ENCODE results near the gene LST1.
A peak's percentile ranks its signal among the peaks of the same experiment; 100 is the strongest.

GRCh38 chr6:31541658-31542521, 44.2 kb upstream of the LST1 start, which contains the start of gene DDX39B:
- TF ChIP-seq CTCF (IDR thresholded peaks at IDR 0.05) (peak in 3 of 6 experiments; percentile 7 to 14 (median 11)), POLR2A (IDR thresholded peaks at IDR 0.05) (peak in 3 of 4 donors; percentile 45 to 80 (median 53))
